Naive thymus-derived CD4-positive, alpha-beta T cell (primary cell): ENCODE data around the gene HIVEP3. TPM values are rescaled to one million over a fixed set of nuclear protein-coding genes. Genes with fewer than 3 reads are reported as not detected.
A peak's percentile ranks its signal among the peaks of the same experiment; 100 is the strongest.

Experiments
- ATAC-seq: fragments of 150-1000 bp; cut with Tn5 transposase; 2 replicates; pipeline ENCODE4 v1.10.0; 2021; ENCODE audit warnings: mild to moderate bottlenecking, moderate library complexity
- CTCF ChIA-PET: fragments of 350-600 bp; sonication (Branson Sonifier 250); formaldehyde crosslinking; loops from one replicate; lab custom pipeline; 2021; ENCODE audit warnings: antibody characterized with exemption; lab: Charles Lee
- POLR2A ChIA-PET: fragments of 350-600 bp; sonication (Branson Sonifier 250); formaldehyde crosslinking; loops from one replicate; lab custom pipeline; 2021; ENCODE audit warnings: antibody characterized with exemption, inconsistent platforms; lab: Charles Lee
- DNase-seq, 9 donors: peaks; one replicate each; pipeline versions ENCODE4 v3.0.0 to v3.0.0-alpha.2; 2020 to 2022; ENCODE audit warnings: mixed read lengths in 1 of 9
- H3K27ac ChIP-seq: one replicate; pipeline ENCODE4 v1.7.0; 2013; ENCODE audit warnings: mild to moderate bottlenecking, low read depth, low read length, moderate library complexity
- H3K27me3 ChIP-seq, 2 donors: one replicate each; pipeline ENCODE4 v1.7.0; 2013; ENCODE audit warnings: low read length in 2 of 2, mild to moderate bottlenecking in 2 of 2, moderate library complexity in 2 of 2; ENCODE audit not compliant: control insufficient read depth in 2 of 2, insufficient read depth in 2 of 2
- H3K36me3 ChIP-seq, 3 experiments: 1 replicate in 2 of 3; 2 replicates in 1 of 3; pipeline ENCODE4 v1.7.0; 2013; ENCODE audit warnings: low read length in 3 of 3, mild to moderate bottlenecking in 3 of 3, moderate library complexity in 1 of 3; ENCODE audit not compliant: insufficient read depth in 3 of 3, control insufficient read depth in 2 of 3
- H3K4me1 ChIP-seq, 2 donors: one replicate each; pipeline ENCODE4 v1.7.0; 2013; ENCODE audit warnings: low read length in 2 of 2, mild to moderate bottlenecking in 2 of 2, moderate library complexity in 1 of 2; ENCODE audit not compliant: control insufficient read depth in 2 of 2, insufficient read depth in 2 of 2
- H3K4me3 ChIP-seq: 2 replicates; pipeline ENCODE4 v1.7.0; 2013; ENCODE audit warnings: mild to moderate bottlenecking, low read length
- H3K9me3 ChIP-seq, 3 experiments: 1 replicate in 2 of 3; 2 replicates in 1 of 3; pipeline ENCODE4 v1.7.0; 2013; ENCODE audit warnings: low read length in 3 of 3; ENCODE audit not compliant: control insufficient read depth in 2 of 3
- H3K27ac Mint-ChIP-seq, 9 donors: one replicate each; pipeline ENCODE4 v1.8.0; 2020 to 2022; ENCODE audit warnings: mixed read lengths in 9 of 9, mild to moderate bottlenecking in 8 of 9, moderate library complexity in 5 of 9, inconsistent platforms in 2 of 9
- H3K27me3 Mint-ChIP-seq, 5 donors: one replicate each; pipeline ENCODE4 v1.8.0; 2021 to 2022; ENCODE audit warnings: mixed read lengths in 5 of 5, mild to moderate bottlenecking in 1 of 5
- H3K36me3 Mint-ChIP-seq, 5 donors: one replicate each; pipeline ENCODE4 v1.8.0; 2020 to 2022; ENCODE audit warnings: mixed read lengths in 5 of 5, mild to moderate bottlenecking in 3 of 5, inconsistent platforms in 1 of 5
- H3K4me1 Mint-ChIP-seq, 7 donors: one replicate each; pipeline ENCODE4 v1.8.0; 2020 to 2022; ENCODE audit warnings: mixed read lengths in 7 of 7, mild to moderate bottlenecking in 3 of 7, inconsistent platforms in 1 of 7
- H3K4me3 Mint-ChIP-seq, 10 donors: one replicate each; pipeline ENCODE4 v1.8.0; 2020 to 2022; ENCODE audit warnings: mild to moderate bottlenecking in 10 of 10, mixed read lengths in 10 of 10, moderate library complexity in 6 of 10, inconsistent platforms in 2 of 10
- H3K9me3 Mint-ChIP-seq, 11 donors: one replicate each; pipeline ENCODE4 v1.8.0; 2020 to 2022; ENCODE audit warnings: mixed read lengths in 11 of 11, mild to moderate bottlenecking in 4 of 11, inconsistent platforms in 1 of 11, moderate library complexity in 1 of 11
- intact Hi-C, 2 donors: fragments of 100-400 bp; cut with micrococcal nuclease; formaldehyde crosslinking; loops; one replicate each; pipeline ENCODE4 v1.15.1; 2023
- polyA plus RNA-seq, 2 donors: library from polyadenylated mRNA; unstranded; fragments of 300-500 nt; fragmentation: Illumina TruSeq; gene quantifications; one replicate each; pipeline ENCODE4 v1.2.3, GENCODE V29; 2021
- total RNA-seq, 6 experiments: library from RNA in 5 of 6; stranded (reverse) in 5 of 6; gene quantifications; 1 replicate in 5 of 6; 2 replicates in 1 of 6; pipeline ENCODE4 v1.2.3 and lab custom pipeline; 2021 to 2026

HIVEP3 gene
- total and polyA plus RNA-seq, 7 experiments from 2014 or later: 4.3 to 19.1 (median 7.0) TPM

DNA sequence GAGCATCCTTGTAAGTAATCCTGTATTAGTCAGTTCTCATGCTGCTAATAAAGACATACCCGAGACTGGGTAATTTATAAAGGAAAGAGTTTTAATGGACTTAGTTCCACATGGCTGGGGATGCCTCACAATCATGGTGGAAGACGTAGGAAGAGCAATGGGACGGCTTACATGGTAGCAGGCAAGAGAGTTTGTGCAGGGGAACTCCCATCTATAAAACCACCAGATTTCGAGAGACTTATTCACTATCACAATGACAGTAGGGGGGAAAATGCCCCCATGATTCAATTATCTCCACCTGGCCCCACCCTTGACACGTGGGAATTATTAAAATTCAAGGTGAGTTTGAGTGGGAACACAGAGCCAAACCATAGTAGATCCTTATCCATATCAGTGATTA lies 124.7 kb downstream of the HIVEP3 start:
- Mint-ChIP-seq H3K36me3 (peaks cover 0 to 15% (median 0%) of the 10 kb centered on the region in 5 donors), H3K4me1 (peaks cover 23 to 62% (median 31%) of the 10 kb centered on the region in 7 donors), H3K9me3 (peaks cover 0 to 6% (median 0%) of the 10 kb centered on the region in 11 donors), H3K27ac (no peak overlapping the region), H3K4me3 (no peak overlapping the region), H3K27me3 (no peaks in the 10 kb centered on the region)
- Histone ChIP-seq H3K4me3 (no peak overlapping the region), H3K4me1 (peaks cover 15 to 40% of the 10 kb centered on the region in 2 donors), H3K9me3 (no peaks in the 10 kb centered on the region), H3K27ac (no peak overlapping the region), H3K36me3 (no peaks in the 10 kb centered on the region), H3K27me3 (no peaks in the 10 kb centered on the region)
- ATAC-seq: no peak
- no peak for DNase-seq
- POLR2A ChIA-PET: no interaction called here
- intact Hi-C loops: no loop called here
- CTCF ChIA-PET: no interaction called here

DNA sequence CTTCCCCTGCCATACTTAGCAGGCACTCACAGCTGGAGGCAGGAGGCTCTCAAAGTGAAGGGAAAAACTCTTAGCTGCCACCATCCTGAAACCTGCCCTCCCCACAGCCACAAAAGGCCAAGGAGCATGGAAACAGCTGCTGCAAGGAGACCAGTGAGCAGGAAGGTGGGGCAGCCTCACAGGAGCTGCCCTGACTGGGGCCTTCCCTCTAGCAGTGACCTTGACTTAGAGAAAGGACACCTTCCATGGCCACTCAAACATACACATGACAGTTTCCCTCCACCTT lies 126.3 kb downstream of the HIVEP3 start:
- peak overlapping the region in 8 of 10 donors; percentile 9 to 74 (median 47) for H3K4me3 Mint-ChIP-seq
- no peak for ATAC-seq
- Histone ChIP-seq H3K9me3 (no peaks in the 10 kb centered on the region), H3K27ac (no peak overlapping the region), H3K4me1 (peaks cover 15 to 42% of the 10 kb centered on the region in 2 donors), H3K4me3 (peak overlapping the region; percentile 2), H3K27me3 (no peaks in the 10 kb centered on the region), H3K36me3 (no peaks in the 10 kb centered on the region)
- DNase-seq: no peak
- ChIA-PET POLR2A (interaction anchor here (0.5 kb wide), 1 partner anchor 24 kb away, joined by 3 read pairs; no protein-coding TSS in a partner anchor), CTCF (no interaction called here)
- intact Hi-C loops: no loop called here
- H3K4me1 Mint-ChIP-seq: peaks cover 23 to 60% (median 32%) of the 10 kb centered on the region in 7 donors
- no peaks in the 10 kb centered on the region for H3K27me3 Mint-ChIP-seq
- H3K36me3 Mint-ChIP-seq: peaks cover 0 to 15% (median 0%) of the 10 kb centered on the region in 5 donors
- peaks cover 0 to 6% (median 0%) of the 10 kb centered on the region in 11 donors for H3K9me3 Mint-ChIP-seq
- H3K27ac Mint-ChIP-seq: peak overlapping the region in 2 of 9 donors; percentile 69 to 88

DNA sequence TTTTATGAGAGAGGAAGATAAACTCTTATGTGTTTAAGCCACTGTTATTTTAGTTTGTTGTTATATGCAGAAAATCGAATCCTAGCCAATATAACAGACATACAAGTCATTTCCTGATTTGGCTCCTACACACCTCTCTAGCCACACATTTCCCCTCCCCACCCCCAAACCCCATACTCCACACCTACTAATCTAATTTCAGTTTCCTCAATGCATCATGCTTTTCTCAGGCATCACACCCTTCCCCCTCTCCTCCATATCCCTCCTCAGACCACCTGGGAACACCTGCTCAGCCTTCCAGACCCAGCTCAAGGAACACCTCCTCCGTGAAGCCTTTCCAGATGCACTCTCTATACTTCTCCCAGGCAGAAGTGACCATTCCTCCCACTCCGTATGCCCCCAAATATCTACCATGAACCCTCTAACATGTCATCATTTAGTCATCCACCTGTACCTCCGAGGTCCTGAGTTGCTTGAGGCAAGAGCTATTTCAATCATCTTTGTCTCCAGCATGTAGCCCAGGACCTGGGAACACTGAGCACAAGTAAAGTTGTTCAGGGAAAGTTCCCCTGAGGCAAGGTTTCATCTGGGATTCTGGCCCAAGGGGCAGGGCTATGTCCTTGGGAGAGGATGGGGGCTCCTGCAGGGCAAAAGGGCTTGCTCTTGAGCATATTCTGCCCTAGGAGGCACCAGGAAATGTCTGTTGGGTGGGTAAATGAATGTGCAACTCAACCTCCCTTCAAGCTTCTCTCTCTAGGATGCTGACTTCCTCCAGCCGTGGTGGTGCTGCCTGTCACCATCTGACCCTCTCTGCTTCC lies 126.8 kb downstream of the HIVEP3 start:
- no peaks in the 10 kb centered on the region for H3K9me3 ChIP-seq
- H3K4me3 ChIP-seq: peak overlapping the region; percentile 2
- Mint-ChIP-seq H3K4me1 (peaks cover 23 to 59% (median 32%) of the 10 kb centered on the region in 7 donors), H3K4me3 (peak overlapping the region; percentile 22 to 74 (median 47)), H3K9me3 (peaks cover 0 to 6% (median 0%) of the 10 kb centered on the region in 11 donors), H3K27ac (peak overlapping the region in 4 of 9 donors; percentile 21 to 88 (median 39)), H3K36me3 (peaks cover 0 to 15% (median 0%) of the 10 kb centered on the region in 5 donors), H3K27me3 (no peaks in the 10 kb centered on the region)
- CTCF ChIA-PET: interaction anchor here (0.6 kb wide), 1 partner anchor 44 kb away, joined by 3 read pairs; no protein-coding TSS in a partner anchor
- H3K27ac ChIP-seq: no peak overlapping the region
- H3K27me3 ChIP-seq: no peaks in the 10 kb centered on the region
- H3K36me3 ChIP-seq: no peaks in the 10 kb centered on the region
- ATAC-seq: peak; percentile 49
- intact Hi-C loops: no loop called here
- POLR2A ChIA-PET: interaction anchor here (0.5 to 0.8 kb wide), 2 partner anchors 24 to 157 kb away, joined by 3 to 7 read pairs; no protein-coding TSS in a partner anchor
- peak in 1 of 9 donors; percentile 11 for DNase-seq
- H3K4me1 ChIP-seq: peaks cover 15 to 42% of the 10 kb centered on the region in 2 donors

DNA sequence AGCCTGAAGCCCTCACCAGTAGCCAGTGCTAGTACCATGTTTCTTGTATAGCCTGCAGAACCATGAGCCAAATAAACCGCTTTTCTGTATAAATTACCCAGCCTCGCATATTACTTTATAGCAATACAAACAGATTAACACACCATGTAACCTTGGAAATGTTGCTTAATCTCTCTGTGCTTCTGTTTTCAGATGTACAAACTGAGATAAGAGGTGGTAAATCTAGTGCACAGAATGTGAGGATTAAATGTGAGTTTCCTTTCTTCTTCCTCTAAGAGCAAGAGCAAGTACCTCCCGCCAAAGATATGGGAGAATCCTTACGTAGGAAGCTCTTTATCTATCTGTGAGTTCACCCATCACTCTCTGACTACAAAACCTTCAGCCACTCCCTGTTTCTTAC lies 128.4 kb downstream of the HIVEP3 start:
- Mint-ChIP-seq H3K4me3 (peak overlapping the region in 1 of 10 donors; percentile 24), H3K4me1 (peaks cover 23 to 56% (median 30%) of the 10 kb centered on the region in 7 donors), H3K27me3 (no peaks in the 10 kb centered on the region), H3K27ac (peak overlapping the region in 1 of 9 donors; percentile 38), H3K36me3 (peaks cover 0 to 15% (median 0%) of the 10 kb centered on the region in 5 donors), H3K9me3 (peaks cover 0 to 6% (median 0%) of the 10 kb centered on the region in 11 donors)
- Histone ChIP-seq H3K36me3 (no peaks in the 10 kb centered on the region), H3K4me1 (peaks cover 15 to 42% of the 10 kb centered on the region in 2 donors), H3K9me3 (no peaks in the 10 kb centered on the region), H3K27me3 (no peaks in the 10 kb centered on the region), H3K27ac (no peak overlapping the region), H3K4me3 (no peak overlapping the region)
- ChIA-PET CTCF (no interaction called here), POLR2A (no interaction called here)
- DNase-seq (no peak), ATAC-seq (no peak)
- intact Hi-C loops: no loop called here

DNA sequence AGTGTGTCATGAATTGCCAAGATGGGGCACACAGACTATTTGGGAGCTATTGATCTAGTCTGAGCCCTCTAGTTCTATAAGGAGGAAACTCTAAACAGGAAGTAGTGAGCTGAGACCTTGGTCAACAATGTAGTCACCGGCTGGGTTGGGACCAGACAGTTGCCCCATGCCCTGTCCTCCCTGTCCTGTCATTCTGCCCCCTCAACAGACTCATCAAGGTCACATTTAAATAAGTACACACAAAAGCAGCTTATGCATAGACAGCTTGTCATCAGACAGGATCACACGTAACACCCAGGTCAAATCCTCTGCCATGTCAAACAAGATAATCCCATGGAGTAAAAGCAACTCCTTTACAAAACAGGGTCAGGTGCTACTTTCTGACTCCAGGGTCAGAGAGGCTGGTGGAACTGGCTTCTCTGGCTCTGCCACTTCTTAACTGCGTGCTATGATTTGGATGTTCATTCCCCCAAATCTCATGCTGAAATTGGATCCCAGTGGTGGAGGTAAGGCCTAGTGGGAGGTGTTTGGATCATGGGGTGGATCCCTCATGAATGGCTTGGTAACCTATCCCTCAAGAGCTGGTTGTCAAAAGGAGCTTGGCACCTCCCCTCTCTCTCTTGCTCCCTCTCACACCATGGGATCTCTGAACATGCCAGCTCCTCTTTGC lies 128.9 kb downstream of the HIVEP3 start:
- CTCF ChIA-PET: interaction anchor here (0.6 to 1.2 kb wide), 2 partner anchors 384 to 508 kb away, joined by 3 read pairs; no protein-coding TSS in a partner anchor
- intact Hi-C loops: no loop called here

DNA sequence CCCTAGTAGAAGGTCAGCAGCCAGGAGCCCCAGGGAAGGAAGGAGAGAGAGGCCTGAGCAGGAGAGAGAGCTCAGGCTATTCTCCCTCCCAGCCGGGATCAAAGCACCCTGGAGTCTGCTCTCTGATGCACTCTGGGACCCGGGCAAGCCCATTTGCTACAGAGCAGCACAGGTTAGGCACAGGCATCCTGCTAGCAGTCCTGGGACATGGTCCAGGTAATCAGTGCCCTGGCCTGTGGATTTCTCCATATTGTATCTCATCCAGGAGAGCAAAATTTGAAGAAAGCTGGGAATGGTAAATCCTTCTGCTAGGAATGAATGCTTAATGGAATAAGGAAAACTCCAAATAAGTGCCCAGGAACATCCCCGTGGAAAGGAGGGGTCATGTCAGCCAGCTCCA lies 130.3 kb downstream of the HIVEP3 start:
- CTCF ChIA-PET: interaction anchor here (1.2 to 1.4 kb wide), 2 partner anchors 17 to 385 kb away, joined by 3 to 4 read pairs; no protein-coding TSS in a partner anchor
- ATAC-seq: no peak
- Mint-ChIP-seq H3K36me3 (peaks cover 0 to 29% (median 0%) of the 10 kb centered on the region in 5 donors), H3K4me1 (peaks cover 23 to 47% (median 34%) of the 10 kb centered on the region in 7 donors), H3K27ac (no peak overlapping the region), H3K9me3 (peaks cover 0 to 14% (median 1%) of the 10 kb centered on the region in 11 donors), H3K27me3 (no peaks in the 10 kb centered on the region), H3K4me3 (no peak overlapping the region)
- Histone ChIP-seq H3K4me3 (no peak overlapping the region), H3K36me3 (no peaks in the 10 kb centered on the region), H3K4me1 (peaks cover 15 to 42% of the 10 kb centered on the region in 2 donors), H3K27ac (no peak overlapping the region), H3K9me3 (no peaks in the 10 kb centered on the region), H3K27me3 (no peaks in the 10 kb centered on the region)
- intact Hi-C loops: no loop called here
- DNase-seq: no peak
- POLR2A ChIA-PET: no interaction called here

More for the DNA sequence above, 128.9 kb downstream of the HIVEP3 start:
- no peaks in the 10 kb centered on the region for H3K27me3 Mint-ChIP-seq
- Histone ChIP-seq H3K27ac (no peak overlapping the region), H3K9me3 (no peaks in the 10 kb centered on the region), H3K4me3 (no peak overlapping the region), H3K4me1 (peaks cover 15 to 42% of the 10 kb centered on the region in 2 donors), H3K36me3 (no peaks in the 10 kb centered on the region), H3K27me3 (no peaks in the 10 kb centered on the region)
- POLR2A ChIA-PET: interaction anchor here (1.1 kb wide), 1 partner anchor 13 kb away, joined by 4 read pairs; no protein-coding TSS in a partner anchor
- peak; percentile 71 for ATAC-seq
- H3K4me1 Mint-ChIP-seq: peaks cover 23 to 52% (median 32%) of the 10 kb centered on the region in 7 donors
- peaks cover 0 to 19% (median 0%) of the 10 kb centered on the region in 5 donors for H3K36me3 Mint-ChIP-seq
- H3K4me3 Mint-ChIP-seq: peak overlapping the region in 1 of 10 donors; percentile 16
- DNase-seq: no peak
- no peak overlapping the region for H3K27ac Mint-ChIP-seq
- H3K9me3 Mint-ChIP-seq: peaks cover 0 to 10% (median 0%) of the 10 kb centered on the region in 11 donors
